Astrocyte (in vitro differentiated cells and primary cell): Measurements from ENCODE around the gene RGS1. TPM values are rescaled to one million over a fixed set of nuclear protein-coding genes. Genes with fewer than 3 reads are reported as not detected.

ENCODE experiments used
- DNase-seq: peaks from one replicate; pipeline ENCODE4 v3.0.0-alpha.2; 2010; ENCODE audit warnings: low read depth
- FAIRE-seq: peaks from 2 replicates; lab custom pipeline; 2011; peaks lifted over from hg19 to GRCh38; lab: Jason Lieb, UNC
- H2AFZ ChIP-seq: 2 replicates; pipeline ENCODE4 v1.6.0; 2012; ENCODE audit warnings: low read depth, low read length, inconsistent platforms
- H3K27ac ChIP-seq: 2 replicates; pipeline ENCODE4 v1.5.1; 2011; ENCODE audit warnings: low read depth, low read length, inconsistent platforms
- H3K27me3 ChIP-seq: 2 replicates; pipeline ENCODE4 v1.6.0; 2011; ENCODE audit warnings: low read length, inconsistent platforms; ENCODE audit not compliant: insufficient read depth
- H3K36me3 ChIP-seq: 2 replicates; pipeline ENCODE4 v1.5.1; 2011; ENCODE audit warnings: low read length, inconsistent platforms; ENCODE audit not compliant: insufficient read depth
- H3K4me1 ChIP-seq: 2 replicates; pipeline ENCODE4 v1.5.1; 2011; ENCODE audit warnings: low read length, inconsistent platforms; ENCODE audit not compliant: insufficient read depth
- H3K4me2 ChIP-seq: 2 replicates; pipeline ENCODE4 v1.6.0; 2012; ENCODE audit warnings: low read length, inconsistent platforms
- H3K4me3 ChIP-seq: 2 replicates; pipeline ENCODE4 v1.5.1; 2011; ENCODE audit warnings: low read depth, mild to moderate bottlenecking, low read length, inconsistent platforms; ENCODE audit not compliant: insufficient read depth
- H3K79me2 ChIP-seq: 2 replicates; pipeline ENCODE4 v1.6.0; 2012; ENCODE audit warnings: mild to moderate bottlenecking, low read length, inconsistent platforms; ENCODE audit not compliant: insufficient read depth
- H3K9ac ChIP-seq: 2 replicates; pipeline ENCODE4 v1.6.0; 2012; ENCODE audit warnings: mild to moderate bottlenecking, low read length, inconsistent platforms
- H3K9me3 ChIP-seq: 2 replicates; pipeline ENCODE4 v1.5.1; 2012; ENCODE audit warnings: low read depth, mild to moderate bottlenecking, low read length, inconsistent platforms; ENCODE audit not compliant: insufficient read depth
- H4K20me1 ChIP-seq: 2 replicates; pipeline ENCODE4 v1.6.0; 2012; ENCODE audit warnings: low read length, inconsistent platforms; ENCODE audit not compliant: insufficient read depth
- H3K27ac Mint-ChIP-seq: one replicate; pipeline ENCODE4 v1.8.0; 2021; ENCODE audit warnings: mild to moderate bottlenecking, mixed read lengths; ENCODE audit not compliant: unreplicated experiment
- H3K27me3 Mint-ChIP-seq: one replicate; pipeline ENCODE4 v1.8.0; 2021; ENCODE audit warnings: low read depth, mixed read lengths; ENCODE audit not compliant: unreplicated experiment
- H3K36me3 Mint-ChIP-seq: one replicate; pipeline ENCODE4 v1.8.0; 2021; ENCODE audit warnings: low read depth, mixed read lengths; ENCODE audit not compliant: unreplicated experiment
- H3K4me1 Mint-ChIP-seq: one replicate; pipeline ENCODE4 v1.8.0; 2021; ENCODE audit warnings: low read depth, mixed read lengths; ENCODE audit not compliant: unreplicated experiment
- H3K4me3 Mint-ChIP-seq: one replicate; pipeline ENCODE4 v1.8.0; 2021; ENCODE audit warnings: mild to moderate bottlenecking, moderate library complexity, mixed read lengths; ENCODE audit not compliant: unreplicated experiment
- H3K9me3 Mint-ChIP-seq: one replicate; pipeline ENCODE4 v1.8.0; 2021; ENCODE audit warnings: mild to moderate bottlenecking, mixed read lengths; ENCODE audit not compliant: unreplicated experiment
- CTCF ChIP-seq: IDR thresholded peaks from 2 replicates; pipeline ENCODE4 v1.5.1; 2011; ENCODE audit warnings: low read depth, mild to moderate bottlenecking, inconsistent platforms, low read length, moderate library complexity; ENCODE audit not compliant: insufficient read depth
- EZH2 ChIP-seq: IDR thresholded peaks from 2 replicates; pipeline ENCODE4 v1.6.1; 2012; ENCODE audit warnings: mild to moderate bottlenecking, low read length, inconsistent platforms; ENCODE audit not compliant: insufficient read depth
- total RNA-seq: library from RNA; stranded (reverse); gene quantifications from 2 replicates; pipeline ENCODE4 v1.2.1, GENCODE V29; 2021

Gene RGS1
- total RNA-seq, 1 donor from 2014 or later, result not detected

- TF ChIP-seq CTCF (no peak), EZH2 (no peak)
Measured at GRCh38 chr1:192615055-192615454, 39.5 kb downstream of the RGS1 start.

GRCh38 chr1:192620071-192620635 is 44.6 kb downstream of the RGS1 start:
- Histone ChIP-seq H3K4me1 (no peaks in the 10 kb centered on the region), H2AFZ (no peak overlapping the region), H3K4me2 (no peak overlapping the region), H3K4me3 (no peak overlapping the region), H3K27ac (no peak overlapping the region), H3K9me3 (no peaks in the 10 kb centered on the region), H3K9ac (no peak overlapping the region), H4K20me1 (no peaks in the 10 kb centered on the region), H3K27me3 (no peaks in the 10 kb centered on the region), H3K36me3 (no peaks in the 10 kb centered on the region), H3K79me2 (no peaks in the 10 kb centered on the region)
- Mint-ChIP-seq H3K27me3 (no peaks in the 10 kb centered on the region), H3K4me1 (no peaks in the 10 kb centered on the region), H3K27ac (no peak overlapping the region), H3K9me3 (peaks cover 2% of the 10 kb centered on the region), H3K36me3 (no peaks in the 10 kb centered on the region), H3K4me3 (no peak overlapping the region)
- FAIRE-seq (no peak), DNase-seq (no peak)
- TF ChIP-seq CTCF, result no peak
- no peak for TF ChIP-seq EZH2

More at GRCh38 chr1:192615055-192615454, 39.5 kb downstream of the RGS1 start:
- no peaks in the 10 kb centered on the region for H3K4me1 Mint-ChIP-seq
- Histone ChIP-seq H3K79me2 (no peaks in the 10 kb centered on the region), H3K27ac (no peak overlapping the region), H3K27me3 (no peaks in the 10 kb centered on the region), H3K4me1 (no peaks in the 10 kb centered on the region), H4K20me1 (no peaks in the 10 kb centered on the region), H3K9me3 (no peaks in the 10 kb centered on the region), H3K4me3 (no peak overlapping the region), H3K36me3 (no peaks in the 10 kb centered on the region), H3K9ac (no peak overlapping the region), H2AFZ (no peak overlapping the region), H3K4me2 (no peak overlapping the region)
- no peaks in the 10 kb centered on the region for H3K36me3 Mint-ChIP-seq
- peak; percentile 13 for FAIRE-seq
- DNase-seq, result no peak
- H3K27me3 Mint-ChIP-seq, result no peaks in the 10 kb centered on the region
- H3K27ac Mint-ChIP-seq, result no peak overlapping the region
- H3K4me3 Mint-ChIP-seq, result no peak overlapping the region
- no peaks in the 10 kb centered on the region for H3K9me3 Mint-ChIP-seq

DNA sequence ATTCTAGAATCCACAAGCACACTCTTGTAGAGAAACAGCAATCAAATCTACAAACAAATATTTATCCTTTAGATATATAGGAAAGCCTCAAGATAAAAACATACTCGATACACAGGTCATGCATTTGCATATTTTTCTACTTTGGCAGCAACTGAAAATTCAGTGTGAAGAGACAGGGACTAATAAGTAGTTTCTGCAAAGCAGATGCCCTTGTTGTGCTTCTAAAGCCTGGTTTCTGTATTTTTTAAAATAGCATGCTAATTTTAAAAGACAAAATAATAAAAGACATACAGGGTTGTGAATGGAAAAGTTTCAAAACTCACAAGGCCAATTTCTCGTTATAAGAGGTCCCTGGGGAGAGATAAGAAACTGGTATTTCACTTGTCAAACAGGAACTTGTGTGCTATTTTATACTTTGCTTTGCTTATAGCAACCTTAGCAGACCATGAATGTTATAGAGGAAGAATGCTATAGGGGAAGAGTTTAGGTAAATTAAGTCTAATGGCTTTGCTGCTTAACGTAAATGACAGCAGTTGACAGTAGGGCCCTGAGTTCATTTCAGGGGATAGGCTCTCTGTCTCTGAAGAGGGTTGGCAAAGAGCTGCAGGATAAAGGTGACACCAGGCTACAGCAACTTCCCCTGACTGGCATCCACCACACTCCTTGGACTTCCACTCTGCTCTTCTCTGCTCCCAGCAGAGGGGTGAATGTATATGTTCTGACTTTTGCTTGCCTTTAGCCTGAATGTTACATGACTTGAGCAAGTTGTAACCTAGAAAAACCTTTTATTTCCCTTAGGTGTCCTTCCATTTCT is 51.0 kb downstream of the RGS1 start:
- Histone ChIP-seq H3K79me2 (no peaks in the 10 kb centered on the region), H3K27ac (no peak overlapping the region), H3K27me3 (no peaks in the 10 kb centered on the region), H3K4me2 (no peak overlapping the region), H3K36me3 (no peaks in the 10 kb centered on the region), H3K9me3 (no peaks in the 10 kb centered on the region), H3K4me3 (no peak overlapping the region), H3K4me1 (no peaks in the 10 kb centered on the region), H2AFZ (no peak overlapping the region), H3K9ac (no peak overlapping the region), H4K20me1 (no peaks in the 10 kb centered on the region)
- TF ChIP-seq CTCF (no peak), EZH2 (no peak)
- Mint-ChIP-seq H3K9me3 (peaks cover 2% of the 10 kb centered on the region), H3K36me3 (no peaks in the 10 kb centered on the region), H3K27ac (no peak overlapping the region), H3K4me1 (peaks cover 1% of the 10 kb centered on the region), H3K4me3 (no peak overlapping the region), H3K27me3 (no peaks in the 10 kb centered on the region)
- DNase-seq, result no peak
- no peak for FAIRE-seq
